HEK293 (cell line): ENCODE results near the gene TLCD4.

Experiments
- CTCF ChIP-seq: fragments of 450-650 bp; formaldehyde crosslinking; IDR thresholded peaks from 2 replicates; pipeline ENCODE4 v1.5.1; 2016; ENCODE audit warnings: missing biosample characterization, missing genetic modification characterization
- ZBTB21 ChIP-seq: fragments of 450-650 bp; formaldehyde crosslinking; IDR thresholded peaks from 2 replicates; pipeline ENCODE4 v1.5.1; 2017; ENCODE audit warnings: missing biosample characterization, missing genetic modification characterization
- ZNF10 ChIP-seq: fragments of 450-650 bp; formaldehyde crosslinking; IDR thresholded peaks from 2 replicates; pipeline ENCODE4 v1.5.1; 2017; ENCODE audit warnings: missing biosample characterization, missing genetic modification characterization
- ZNF239 ChIP-seq: fragments of 450-650 bp; formaldehyde crosslinking; IDR thresholded peaks from 2 replicates; pipeline ENCODE4 v1.5.1; 2016; ENCODE audit warnings: missing biosample characterization, missing genetic modification characterization
- ZNF24 ChIP-seq: fragments of 450-650 bp; formaldehyde crosslinking; IDR thresholded peaks from 2 replicates; pipeline ENCODE4 v1.5.1; 2016; ENCODE audit warnings: missing biosample characterization, missing genetic modification characterization
- ZNF391 ChIP-seq: fragments of 450-650 bp; formaldehyde crosslinking; IDR thresholded peaks from 2 replicates; pipeline ENCODE4 v1.5.1; 2016; ENCODE audit warnings: low read depth, missing biosample characterization, missing genetic modification characterization, borderline replicate concordance
- ZNF404 ChIP-seq: fragments of 450-650 bp; formaldehyde crosslinking; IDR thresholded peaks from 2 replicates; pipeline ENCODE4 v1.5.1; 2017; ENCODE audit warnings: missing biosample characterization, missing genetic modification characterization
- ZNF548 ChIP-seq: fragments of 450-650 bp; formaldehyde crosslinking; IDR thresholded peaks from 2 replicates; pipeline ENCODE4 v1.5.1; 2016; ENCODE audit warnings: missing biosample characterization, missing genetic modification characterization
- ZNF558 ChIP-seq: fragments of 450-650 bp; formaldehyde crosslinking; IDR thresholded peaks from 2 replicates; pipeline ENCODE4 v1.5.1; 2016; ENCODE audit warnings: missing biosample characterization, missing genetic modification characterization
- TF ChIP-seq, protein P1 (sequence below): fragments of 450-650 bp; formaldehyde crosslinking; IDR thresholded peaks from 2 replicates; pipeline ENCODE4 v1.5.1; 2016; ENCODE audit warnings: missing biosample characterization, missing genetic modification characterization

- TF ChIP-seq CTCF (tag by site-specific recombination) (no peak), ZNF10 (no peak), ZNF391 (no peak), ZNF404 (tag by site-specific recombination) (no peak), ZNF239 (tag by site-specific recombination) (no peak), ZBTB21 (no peak), ZNF548 (tag by site-specific recombination) (no peak), ZNF24 (tag by site-specific recombination) (no peak), ZNF558 (tag by site-specific recombination) (no peak)
- TF ChIP-seq, protein P1, sequence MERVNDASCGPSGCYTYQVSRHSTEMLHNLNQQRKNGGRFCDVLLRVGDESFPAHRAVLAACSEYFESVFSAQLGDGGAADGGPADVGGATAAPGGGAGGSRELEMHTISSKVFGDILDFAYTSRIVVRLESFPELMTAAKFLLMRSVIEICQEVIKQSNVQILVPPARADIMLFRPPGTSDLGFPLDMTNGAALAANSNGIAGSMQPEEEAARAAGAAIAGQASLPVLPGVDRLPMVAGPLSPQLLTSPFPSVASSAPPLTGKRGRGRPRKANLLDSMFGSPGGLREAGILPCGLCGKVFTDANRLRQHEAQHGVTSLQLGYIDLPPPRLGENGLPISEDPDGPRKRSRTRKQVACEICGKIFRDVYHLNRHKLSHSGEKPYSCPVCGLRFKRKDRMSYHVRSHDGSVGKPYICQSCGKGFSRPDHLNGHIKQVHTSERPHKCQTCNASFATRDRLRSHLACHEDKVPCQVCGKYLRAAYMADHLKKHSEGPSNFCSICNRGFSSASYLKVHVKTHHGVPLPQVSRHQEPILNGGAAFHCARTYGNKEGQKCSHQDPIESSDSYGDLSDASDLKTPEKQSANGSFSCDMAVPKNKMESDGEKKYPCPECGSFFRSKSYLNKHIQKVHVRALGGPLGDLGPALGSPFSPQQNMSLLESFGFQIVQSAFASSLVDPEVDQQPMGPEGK (tag by site-specific recombination), result no peak
Observed at GRCh38 chr1:95113684-95114083, 3.5 kb upstream of the TLCD4 start.
